ENCODE results near the gene CFAP20.

CFAP20 gene

GRCh38 chr16:58129097-58129936 is at the start of gene CFAP20:
TSS of gene CFAP20 (minus strand) at chr16:58129381. CDS start at chr16:58129115, 266 bp downstream.
- peak; percentile 90 to 92 (median 92) for DNase-seq

- DNase-seq = no peak
These were observed 48.2 kb upstream of the CFAP20 start for GRCh38 chr16:58177353-58177710.

- DNase-seq = no peak
These were observed 47.6 kb upstream of the CFAP20 start for GRCh38 chr16:58176608-58177352.

- DNase-seq = no peak
These were observed 41.0 kb upstream of the CFAP20 start for GRCh38 chr16:58170223-58170622.

GRCh38 chr16:58160855-58161254 is 31.7 kb upstream of the CFAP20 start:
- no peak for DNase-seq

GRCh38 chr16:58158725-58159124 is 29.5 kb upstream of the CFAP20 start:
- DNase-seq = no peak

GRCh38 chr16:58157951-58158540 is 28.9 kb upstream of the CFAP20 start:
- no peak for DNase-seq

GRCh38 chr16:58157239-58157638 is 28.1 kb upstream of the CFAP20 start:
- no peak for DNase-seq

- DNase-seq = no peak
These were observed 26.7 kb upstream of the CFAP20 start for GRCh38 chr16:58155839-58156238.

GRCh38 chr16:58154345-58154744 is 25.2 kb upstream of the CFAP20 start:
- no peak for DNase-seq

- no peak for DNase-seq
These were observed 23.2 kb upstream of the CFAP20 start for GRCh38 chr16:58152246-58152868.

- DNase-seq = no peak
These were observed 19.3 kb upstream of the CFAP20 start for GRCh38 chr16:58148526-58148925.

- DNase-seq = no peak
These were observed 18.9 kb upstream of the CFAP20 start for GRCh38 chr16:58148099-58148498.

- DNase-seq = no peak
These were observed 9.7 kb upstream of the CFAP20 start for GRCh38 chr16:58138852-58139251.

- no peak for DNase-seq
These were observed 8.4 kb upstream of the CFAP20 start for GRCh38 chr16:58137581-58137980.

GRCh38 chr16:58128711-58129096 is 477 bp downstream of the CFAP20 start:
- no peak for DNase-seq

GRCh38 chr16:58128181-58128631 is 975 bp downstream of the CFAP20 start:
- no peak for DNase-seq

GRCh38 chr16:58127634-58128033 is 1.5 kb downstream of the CFAP20 start:
- DNase-seq = no peak

GRCh38 chr16:58127033-58127556 is 2.1 kb downstream of the CFAP20 start:
- no peak for DNase-seq

- no peak for DNase-seq
These were observed 2.7 kb downstream of the CFAP20 start for GRCh38 chr16:58126451-58126961.

- no peak for DNase-seq
These were observed 3.3 kb downstream of the CFAP20 start for GRCh38 chr16:58125781-58126335.

- no peak for DNase-seq
These were observed 4.1 kb downstream of the CFAP20 start for GRCh38 chr16:58125041-58125440.

- DNase-seq = no peak
These were observed 4.6 kb downstream of the CFAP20 start for GRCh38 chr16:58124601-58124915.

All from activated CD4-positive, CD25-positive, alpha-beta regulatory T cell (primary cell).